DOHH2 (cell line): Measurements from ENCODE around the gene BNIP2.

Experiments
- EZH2phosphoT487 ChIP-seq: fragments of 200-600 bp; sonication (generic); IDR thresholded peaks from 2 replicates; pipeline ENCODE4 v1.6.1; 2017; ENCODE audit warnings: borderline replicate concordance, mild to moderate bottlenecking, antibody characterized with exemption, low read length, moderate library complexity, mixed read lengths
- TF ChIP-seq, protein P1 (sequence below): fragments of 200-600 bp; sonication (generic); IDR thresholded peaks from one replicate; pipeline ENCODE4 v1.5.1; 2014; ENCODE audit warnings: antibody characterized with exemption, mild to moderate bottlenecking, low read depth, low read length; ENCODE audit not compliant: poor library complexity, severe bottlenecking

DNA sequence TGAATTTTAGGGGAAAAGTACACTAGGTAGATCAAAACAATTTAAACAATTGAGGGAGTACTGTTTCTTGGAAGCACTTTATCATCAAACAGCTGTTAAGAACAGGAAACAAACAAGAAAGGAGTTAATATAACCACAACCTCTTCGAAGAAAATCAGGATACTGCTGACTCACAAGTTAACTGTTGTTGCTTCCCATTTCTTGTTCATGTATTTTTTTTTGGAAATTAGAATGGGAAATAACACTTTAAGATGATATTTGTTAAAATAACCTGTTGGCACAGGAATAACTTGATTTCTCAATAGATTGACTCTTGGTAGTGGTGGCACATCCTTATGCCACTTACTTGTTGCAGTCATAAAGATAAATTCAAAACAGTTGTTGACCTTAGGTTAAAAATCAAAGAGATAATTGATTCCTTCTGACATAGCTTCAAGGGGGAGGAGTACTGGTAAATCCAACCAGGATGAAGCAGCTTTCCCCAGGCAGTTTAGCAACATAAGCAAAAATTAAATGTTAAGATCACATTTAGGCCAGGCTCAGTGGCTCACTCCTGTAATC, 3.3 kb downstream of the BNIP2 start:
- TF ChIP-seq, protein P1, sequence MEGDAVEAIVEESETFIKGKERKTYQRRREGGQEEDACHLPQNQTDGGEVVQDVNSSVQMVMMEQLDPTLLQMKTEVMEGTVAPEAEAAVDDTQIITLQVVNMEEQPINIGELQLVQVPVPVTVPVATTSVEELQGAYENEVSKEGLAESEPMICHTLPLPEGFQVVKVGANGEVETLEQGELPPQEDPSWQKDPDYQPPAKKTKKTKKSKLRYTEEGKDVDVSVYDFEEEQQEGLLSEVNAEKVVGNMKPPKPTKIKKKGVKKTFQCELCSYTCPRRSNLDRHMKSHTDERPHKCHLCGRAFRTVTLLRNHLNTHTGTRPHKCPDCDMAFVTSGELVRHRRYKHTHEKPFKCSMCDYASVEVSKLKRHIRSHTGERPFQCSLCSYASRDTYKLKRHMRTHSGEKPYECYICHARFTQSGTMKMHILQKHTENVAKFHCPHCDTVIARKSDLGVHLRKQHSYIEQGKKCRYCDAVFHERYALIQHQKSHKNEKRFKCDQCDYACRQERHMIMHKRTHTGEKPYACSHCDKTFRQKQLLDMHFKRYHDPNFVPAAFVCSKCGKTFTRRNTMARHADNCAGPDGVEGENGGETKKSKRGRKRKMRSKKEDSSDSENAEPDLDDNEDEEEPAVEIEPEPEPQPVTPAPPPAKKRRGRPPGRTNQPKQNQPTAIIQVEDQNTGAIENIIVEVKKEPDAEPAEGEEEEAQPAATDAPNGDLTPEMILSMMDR = no peak
- TF ChIP-seq EZH2phosphoT487 = no peak
